Mesendoderm (in vitro differentiated cells): ENCODE measurements around the gene TOGARAM2.

Experiments used
- DNase-seq: peaks from one replicate; pipeline ENCODE4 v3.0.0; 2013
- H2AK5ac ChIP-seq: 2 replicates; pipeline ENCODE4 v1.6.1; 2013; ENCODE audit warnings: low read length, inconsistent platforms
- H2BK120ac ChIP-seq: 2 replicates; pipeline ENCODE4 v1.6.1; 2013; ENCODE audit warnings: low read depth, mild to moderate bottlenecking, low read length, moderate library complexity, mixed read lengths
- H2BK15ac ChIP-seq: replicated peaks from 2 replicates; pipeline ENCODE4 v1.6.1; 2013; ENCODE audit warnings: low read depth, mild to moderate bottlenecking, moderate library complexity
- H2BK5ac ChIP-seq: 2 replicates; pipeline ENCODE4 v1.6.1; 2013; ENCODE audit warnings: low read length, inconsistent platforms
- H3K18ac ChIP-seq: 2 replicates; pipeline ENCODE4 v1.6.1; 2013; ENCODE audit warnings: mild to moderate bottlenecking, low read length, mixed read lengths
- H3K23ac ChIP-seq: one replicate; pipeline ENCODE4 v1.6.1; 2013; ENCODE audit warnings: low read length
- H3K27ac ChIP-seq: 2 replicates; pipeline ENCODE4 v1.5.1; 2013; ENCODE audit warnings: low read depth, mild to moderate bottlenecking, inconsistent platforms, low read length, moderate library complexity
- H3K27me3 ChIP-seq: 2 replicates; pipeline ENCODE4 v1.6.1; 2013; ENCODE audit warnings: low read length, control low read depth, mild to moderate bottlenecking, inconsistent platforms; ENCODE audit not compliant: insufficient read depth, poor library complexity
- H3K36me3 ChIP-seq: 2 replicates; pipeline ENCODE4 v1.6.1; 2013; ENCODE audit warnings: low read length, inconsistent platforms; ENCODE audit not compliant: control insufficient read depth, insufficient read depth
- H3K4ac ChIP-seq: one replicate; pipeline ENCODE4 v1.6.1; 2013; ENCODE audit warnings: low read depth, mild to moderate bottlenecking, low read length, moderate library complexity
- H3K4me1 ChIP-seq: 2 replicates; pipeline ENCODE4 v1.6.1; 2013; ENCODE audit warnings: low read depth, low read length, inconsistent platforms; ENCODE audit not compliant: control insufficient read depth
- H3K4me2 ChIP-seq: 2 replicates; pipeline ENCODE4 v1.6.1; 2013; ENCODE audit warnings: low read length
- H3K4me3 ChIP-seq: 2 replicates; pipeline ENCODE4 v1.5.1; 2013; ENCODE audit warnings: mild to moderate bottlenecking, low read length
- H3K56ac ChIP-seq: one replicate; pipeline ENCODE4 v1.6.1; 2013; ENCODE audit warnings: low read length
- H3K79me1 ChIP-seq: 2 replicates; pipeline ENCODE4 v1.6.1; 2013; ENCODE audit warnings: low read length, inconsistent platforms
- H3K79me2 ChIP-seq: 2 replicates; pipeline ENCODE4 v1.6.1; 2013; ENCODE audit warnings: mild to moderate bottlenecking, low read length; ENCODE audit not compliant: control insufficient read depth, insufficient read depth
- H3K9ac ChIP-seq: 2 replicates; pipeline ENCODE4 v1.6.1; 2013; ENCODE audit warnings: low read length, inconsistent platforms
- H4K5ac ChIP-seq: one replicate; pipeline ENCODE4 v1.6.1; 2013; ENCODE audit warnings: low read length
- H4K8ac ChIP-seq: one replicate; pipeline ENCODE4 v1.6.1; 2013; ENCODE audit warnings: low read depth, mild to moderate bottlenecking, control low read depth, low read length, moderate library complexity
- WGBS: extraction: QIAGEN DNeasy Blood & Tissue Kit; methylation state at CpG from one replicate; pipeline ENCODE4 v1.1.7; 2013; ENCODE audit warnings: low lambda C conversion rate, missing lambda C conversion rate; ENCODE audit not compliant: insufficient coverage; ENCODE audit errors: extremely low coverage; 5-methylcytosine and 5-hydroxymethylcytosine counted together

TOGARAM2 gene

GRCh38 chr2:29057006-29057405 is 75.9 kb downstream of the TOGARAM2 start:
- Histone ChIP-seq H4K8ac (no peak overlapping the region), H3K23ac (no peak overlapping the region), H3K4me1 (peaks cover 17% of the 10 kb centered on the region), H3K4ac (no peak overlapping the region), H3K27ac (no peak overlapping the region), H3K9ac (no peak overlapping the region), H2BK15ac (no peak overlapping the region), H3K79me2 (no peaks in the 10 kb centered on the region), H3K27me3 (no peaks in the 10 kb centered on the region), H3K79me1 (no peaks in the 10 kb centered on the region), H3K36me3 (no peaks in the 10 kb centered on the region), H2BK120ac (no peak overlapping the region), H2AK5ac (no peak overlapping the region), H4K5ac (no peak overlapping the region), H3K4me3 (no peak overlapping the region), H3K4me2 (no peak overlapping the region), H2BK5ac (no peak overlapping the region), H3K56ac (no peak overlapping the region), H3K18ac (no peak overlapping the region)
- WGBS, result no CpG with 5 or more reads among the region's 4 CpGs
- DNase-seq, result no peak

DNA sequence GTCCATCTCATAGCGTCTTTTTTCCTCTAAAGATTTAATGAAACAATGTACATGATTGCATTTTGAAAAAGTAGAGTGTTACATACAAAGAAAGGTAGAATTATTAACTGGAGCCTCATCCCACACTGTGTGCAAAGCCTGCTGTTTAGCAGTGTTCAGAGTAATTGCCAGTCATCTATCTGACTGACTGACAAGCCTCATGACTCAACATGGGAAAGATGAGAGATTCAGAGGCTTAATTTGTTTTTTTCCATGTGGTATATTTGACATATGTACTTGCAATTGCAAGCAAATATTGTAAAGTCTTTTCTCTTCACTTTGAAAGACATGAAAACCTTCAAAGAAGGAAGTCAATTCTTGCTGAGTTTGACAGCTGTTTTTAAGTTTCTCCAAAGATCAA is 78.5 kb downstream of the TOGARAM2 start:
- no peak overlapping the region for H3K18ac ChIP-seq
- no peak overlapping the region for H2AK5ac ChIP-seq
- H3K4me1 ChIP-seq, result no peaks in the 10 kb centered on the region
- H3K56ac ChIP-seq, result no peak overlapping the region
- no peak overlapping the region for H3K4me3 ChIP-seq
- no peaks in the 10 kb centered on the region for H3K79me2 ChIP-seq
- H3K23ac ChIP-seq, result no peak overlapping the region
- no CpG with 5 or more reads among the region's 1 CpG for WGBS
- H3K36me3 ChIP-seq, result no peaks in the 10 kb centered on the region
- no peak overlapping the region for H3K4me2 ChIP-seq
- no peaks in the 10 kb centered on the region for H3K79me1 ChIP-seq
- no peak overlapping the region for H4K8ac ChIP-seq
- H2BK15ac ChIP-seq, result no peak overlapping the region
- H2BK120ac ChIP-seq, result no peak overlapping the region
- no peak overlapping the region for H3K9ac ChIP-seq
- H3K27ac ChIP-seq, result no peak overlapping the region
- DNase-seq, result no peak
- H4K5ac ChIP-seq, result no peak overlapping the region
- no peak overlapping the region for H3K4ac ChIP-seq
- no peak overlapping the region for H2BK5ac ChIP-seq
- H3K27me3 ChIP-seq, result no peaks in the 10 kb centered on the region

DNA sequence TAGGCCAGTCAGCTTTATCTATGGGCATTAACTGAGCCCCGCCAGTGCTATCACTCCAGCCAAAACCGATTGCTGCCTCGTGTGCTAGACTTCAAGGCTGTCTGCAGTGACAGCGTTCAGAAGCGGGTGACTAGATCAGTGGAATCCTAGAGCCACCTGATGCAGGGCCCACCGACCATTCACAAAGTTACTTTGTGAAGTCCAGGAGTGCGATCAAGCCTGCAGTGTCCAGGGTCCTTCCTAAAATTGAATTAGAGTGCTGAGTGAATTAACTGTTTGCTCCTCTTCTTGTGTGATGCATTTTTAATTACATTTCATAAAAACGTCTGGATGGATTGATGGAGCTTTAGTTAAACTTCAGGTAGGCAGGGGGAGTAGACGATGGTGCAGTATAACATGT is 79.3 kb downstream of the TOGARAM2 start:
- no peak overlapping the region for H3K27ac ChIP-seq
- H3K18ac ChIP-seq, result no peak overlapping the region
- no peak overlapping the region for H3K4me2 ChIP-seq
- H3K4me1 ChIP-seq, result no peaks in the 10 kb centered on the region
- H3K4me3 ChIP-seq, result no peak overlapping the region
- no peaks in the 10 kb centered on the region for H3K79me2 ChIP-seq
- no peaks in the 10 kb centered on the region for H3K27me3 ChIP-seq
- H4K8ac ChIP-seq, result no peak overlapping the region
- H2BK15ac ChIP-seq, result no peak overlapping the region
- no peak overlapping the region for H3K23ac ChIP-seq
- no peaks in the 10 kb centered on the region for H3K36me3 ChIP-seq
- no CpG with 5 or more reads among the region's 9 CpGs for WGBS
- no peaks in the 10 kb centered on the region for H3K79me1 ChIP-seq
- H3K9ac ChIP-seq, result no peak overlapping the region
- H2BK5ac ChIP-seq, result no peak overlapping the region
- no peak overlapping the region for H2BK120ac ChIP-seq
- no peak overlapping the region for H3K56ac ChIP-seq
- H4K5ac ChIP-seq, result no peak overlapping the region
- no peak for DNase-seq
- H3K4ac ChIP-seq, result no peak overlapping the region
- H2AK5ac ChIP-seq, result no peak overlapping the region

DNA sequence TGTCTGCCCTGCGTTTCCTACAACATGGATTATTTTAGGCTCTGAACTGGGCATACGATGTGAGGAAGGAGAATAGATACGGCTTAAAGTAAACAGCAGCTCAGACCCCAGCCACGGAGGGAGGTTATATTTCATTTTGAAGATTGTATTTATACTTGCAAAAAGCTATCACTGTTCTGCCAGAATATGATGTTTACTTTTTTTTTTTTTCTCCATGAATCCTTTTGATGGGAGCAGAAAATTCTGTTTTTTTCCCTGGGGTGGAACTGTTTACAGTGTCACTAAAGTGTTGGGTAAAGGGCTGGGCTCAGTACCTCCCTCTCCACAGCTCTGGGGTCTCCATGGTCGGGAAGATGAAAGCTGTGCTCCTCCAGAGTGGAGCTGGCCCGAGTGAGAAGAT is 80.1 kb downstream of the TOGARAM2 start:
- H3K9ac ChIP-seq, result no peak overlapping the region

DNA sequence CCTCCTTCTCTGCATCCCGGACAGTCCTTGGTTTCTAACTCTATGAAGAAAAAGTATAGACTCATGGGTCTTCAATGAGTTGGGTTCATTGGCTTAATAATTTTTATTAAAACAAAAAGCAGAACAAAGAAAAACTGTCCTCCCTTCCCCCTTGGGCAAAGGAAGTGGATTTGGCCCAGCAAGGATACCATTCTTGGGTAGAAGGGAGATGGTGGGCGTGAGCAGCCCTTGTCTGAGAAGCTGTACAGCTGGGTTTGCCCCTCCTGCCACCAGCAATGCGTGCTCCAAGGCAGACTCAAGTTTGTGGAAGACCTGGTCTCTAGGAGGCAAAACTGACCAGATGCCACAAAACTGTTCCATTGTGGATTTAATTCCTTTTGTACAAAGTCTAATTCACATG is 80.5 kb downstream of the TOGARAM2 start:
- Histone ChIP-seq H3K4me1 (no peaks in the 10 kb centered on the region), H3K79me2 (no peaks in the 10 kb centered on the region), H2BK5ac (no peak overlapping the region), H3K4ac (no peak overlapping the region), H3K23ac (no peak overlapping the region), H2BK15ac (no peak overlapping the region), H2BK120ac (no peak overlapping the region), H3K9ac (no peak overlapping the region), H3K36me3 (no peaks in the 10 kb centered on the region), H3K27ac (no peak overlapping the region), H3K56ac (no peak overlapping the region), H3K27me3 (no peaks in the 10 kb centered on the region), H4K8ac (no peak overlapping the region), H3K79me1 (no peaks in the 10 kb centered on the region), H3K4me3 (no peak overlapping the region), H4K5ac (no peak overlapping the region), H2AK5ac (no peak overlapping the region), H3K4me2 (no peak overlapping the region), H3K18ac (no peak overlapping the region)
- no peak for DNase-seq
- WGBS, result no CpG with 5 or more reads among the region's 3 CpGs

More for the DNA sequence above, 80.1 kb downstream of the TOGARAM2 start:
- no peak for DNase-seq
- Histone ChIP-seq H3K4ac (no peak overlapping the region), H4K8ac (no peak overlapping the region), H2BK120ac (no peak overlapping the region), H4K5ac (no peak overlapping the region), H3K36me3 (no peaks in the 10 kb centered on the region), H3K18ac (no peak overlapping the region), H3K79me2 (no peaks in the 10 kb centered on the region), H3K27me3 (no peaks in the 10 kb centered on the region), H3K27ac (no peak overlapping the region), H3K79me1 (no peaks in the 10 kb centered on the region), H3K4me2 (no peak overlapping the region), H2BK15ac (no peak overlapping the region), H3K23ac (no peak overlapping the region), H2AK5ac (no peak overlapping the region), H3K4me1 (no peaks in the 10 kb centered on the region), H3K56ac (no peak overlapping the region), H3K4me3 (no peak overlapping the region), H2BK5ac (no peak overlapping the region)
- no CpG with 5 or more reads among the region's 6 CpGs for WGBS

DNA sequence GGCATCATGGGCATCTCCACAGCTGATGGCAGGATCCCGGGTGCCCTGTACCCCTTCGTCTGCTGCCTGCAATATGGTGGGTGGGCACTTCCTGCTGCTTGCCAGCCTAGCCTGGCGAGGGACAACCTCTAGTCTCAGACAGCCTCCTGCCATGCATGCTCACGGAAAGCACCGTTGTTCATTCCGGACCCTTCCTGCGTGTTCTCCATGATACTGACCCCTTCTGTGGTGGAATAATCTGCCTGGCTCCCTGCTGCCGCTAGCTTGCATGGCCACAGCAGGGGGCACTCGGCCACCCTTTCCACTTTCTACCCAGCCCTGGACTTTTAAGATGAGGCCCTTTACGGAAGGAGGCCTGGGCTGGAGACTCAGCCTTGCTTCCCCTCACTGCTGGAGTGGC is 81.3 kb downstream of the TOGARAM2 start:
- H4K5ac ChIP-seq, result no peak overlapping the region
- no peaks in the 10 kb centered on the region for H3K79me1 ChIP-seq
- H3K79me2 ChIP-seq, result no peaks in the 10 kb centered on the region
- no peak overlapping the region for H3K4ac ChIP-seq
- no peak overlapping the region for H2AK5ac ChIP-seq
- no peaks in the 10 kb centered on the region for H3K36me3 ChIP-seq
- no peak overlapping the region for H3K56ac ChIP-seq
- H3K4me1 ChIP-seq, result no peaks in the 10 kb centered on the region
- DNase-seq, result no peak
- H2BK120ac ChIP-seq, result no peak overlapping the region
- no peak overlapping the region for H4K8ac ChIP-seq
- H3K9ac ChIP-seq, result no peak overlapping the region
- no peak overlapping the region for H2BK15ac ChIP-seq
- no peak overlapping the region for H3K23ac ChIP-seq
- H3K4me3 ChIP-seq, result no peak overlapping the region
- H3K27me3 ChIP-seq, result no peaks in the 10 kb centered on the region
- H3K18ac ChIP-seq, result no peak overlapping the region
- no peak overlapping the region for H3K4me2 ChIP-seq
- H3K27ac ChIP-seq, result no peak overlapping the region
- WGBS, result no CpG with 5 or more reads among the region's 10 CpGs
- H2BK5ac ChIP-seq, result no peak overlapping the region
